ENCODE measurements around the gene IFNA21.

IFNA21 gene

DNA sequence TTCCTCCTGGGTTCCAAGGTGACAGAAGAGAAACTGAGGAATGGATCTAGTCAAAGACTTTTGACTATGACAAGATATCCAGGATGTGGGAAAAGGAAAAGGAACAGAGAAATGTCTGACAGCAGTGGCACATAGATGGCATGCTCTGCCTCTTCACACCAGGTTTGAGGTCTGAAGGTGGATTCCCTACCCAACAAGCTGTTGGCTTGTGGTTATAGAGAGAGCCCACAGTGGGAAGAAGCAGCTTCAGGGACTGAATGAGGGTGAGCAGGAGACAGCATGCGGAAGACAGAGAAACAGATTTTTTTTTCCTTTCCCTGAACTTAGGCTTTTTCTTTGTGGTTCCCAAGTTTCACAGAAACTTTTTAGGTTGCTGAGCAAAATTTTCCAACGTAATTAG lies 45.4 kb downstream of the IFNA21 start:
- no peak for DNase-seq (ENCODE audit: low read depth in 1 of 2, low spot score in 1 of 2)
- in situ Hi-C loops (cut with HindIII; ENCODE audit: low pct_unique_long_range_greater_than_20kb, low sequenced_read_pairs) = no loop called here
- no peak for TF ChIP-seq JUND (IDR thresholded peaks at IDR 0.05; ENCODE audit: low read depth)

DNA sequence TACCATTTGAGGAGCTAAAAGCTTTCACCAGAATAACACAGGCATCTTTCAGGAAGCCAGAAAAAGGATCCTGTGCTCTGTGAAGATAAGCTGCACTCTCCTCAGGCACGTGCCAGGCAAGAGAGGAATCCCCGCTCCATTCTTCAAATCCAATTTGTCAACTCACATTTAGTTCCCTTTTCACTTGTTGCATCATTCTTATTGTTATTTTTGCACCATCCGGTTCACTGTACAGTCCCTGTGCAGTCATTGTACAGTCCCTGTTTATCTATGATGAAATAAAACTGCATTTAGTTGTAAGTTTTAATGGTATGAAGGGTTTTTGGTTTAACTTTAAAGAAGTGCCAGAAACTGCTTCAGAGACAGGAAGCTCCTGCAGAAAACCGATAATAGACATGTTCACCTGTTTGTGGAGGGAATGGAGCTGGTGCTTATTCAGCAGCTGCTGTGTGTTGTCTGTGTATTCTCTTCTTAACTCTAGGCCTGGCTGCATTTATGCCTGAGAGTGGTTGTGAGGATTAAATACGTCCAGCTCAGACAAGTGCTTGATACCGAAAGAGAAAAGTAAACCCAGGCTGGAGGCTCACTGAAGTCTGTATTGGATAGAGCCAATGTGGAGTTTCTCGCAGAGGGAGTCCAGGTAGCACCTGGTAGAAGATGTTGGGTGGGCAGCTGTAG lies 47.2 kb downstream of the IFNA21 start:
- no peak for TF ChIP-seq JUND (IDR thresholded peaks at IDR 0.05; ENCODE audit: low read depth)
- DNase-seq (ENCODE audit: low read depth in 1 of 2, low spot score in 1 of 2) = no peak
- in situ Hi-C loops (cut with HindIII; ENCODE audit: low pct_unique_long_range_greater_than_20kb, low sequenced_read_pairs) = no loop called here

All from T47D (cell line).